ENCODE data around the gene SF3B1.
A peak's percentile ranks its signal among the peaks of the same experiment; 100 is the strongest.

GRCh38 chr2:197378494-197379307 lies 56.1 kb downstream of the SF3B1 start:
- TF ChIP-seq, protein P1, sequence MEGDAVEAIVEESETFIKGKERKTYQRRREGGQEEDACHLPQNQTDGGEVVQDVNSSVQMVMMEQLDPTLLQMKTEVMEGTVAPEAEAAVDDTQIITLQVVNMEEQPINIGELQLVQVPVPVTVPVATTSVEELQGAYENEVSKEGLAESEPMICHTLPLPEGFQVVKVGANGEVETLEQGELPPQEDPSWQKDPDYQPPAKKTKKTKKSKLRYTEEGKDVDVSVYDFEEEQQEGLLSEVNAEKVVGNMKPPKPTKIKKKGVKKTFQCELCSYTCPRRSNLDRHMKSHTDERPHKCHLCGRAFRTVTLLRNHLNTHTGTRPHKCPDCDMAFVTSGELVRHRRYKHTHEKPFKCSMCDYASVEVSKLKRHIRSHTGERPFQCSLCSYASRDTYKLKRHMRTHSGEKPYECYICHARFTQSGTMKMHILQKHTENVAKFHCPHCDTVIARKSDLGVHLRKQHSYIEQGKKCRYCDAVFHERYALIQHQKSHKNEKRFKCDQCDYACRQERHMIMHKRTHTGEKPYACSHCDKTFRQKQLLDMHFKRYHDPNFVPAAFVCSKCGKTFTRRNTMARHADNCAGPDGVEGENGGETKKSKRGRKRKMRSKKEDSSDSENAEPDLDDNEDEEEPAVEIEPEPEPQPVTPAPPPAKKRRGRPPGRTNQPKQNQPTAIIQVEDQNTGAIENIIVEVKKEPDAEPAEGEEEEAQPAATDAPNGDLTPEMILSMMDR (conservative IDR thresholded peaks at IDR 0.05; ENCODE audit: low read length), result peak; percentile 90
- no peak for TF ChIP-seq EZH2phosphoT487 (IDR thresholded peaks at IDR 0.05; ENCODE audit: borderline replicate concordance)
